ENCODE measurements around the gene WNT2B. TPM values are rescaled to one million over a fixed set of nuclear protein-coding genes. Genes with fewer than 3 reads are reported as not detected.

WNT2B gene
- total and polyA plus RNA-seq, 10 of the 15 experiments (the other 5 are each of a cell fraction or from before 2014, with no cell fraction given): 0.02 to 1.1 (median 0.14) TPM

GRCh38 chr1:112501810-112502641 lies 6.7 kb upstream of the WNT2B start (continued):
- TF ChIP-seq ZBTB4 (CRISPR knock-in tag; IDR thresholded peaks at IDR 0.05) (no peak), HDAC2 (IDR thresholded peaks at IDR 0.05) (no peak), ZNF274 (IDR thresholded peaks at IDR 0.05; ENCODE audit: insufficient read depth, insufficient read length) (no peak), CTCF (IDR thresholded peaks at IDR 0.05 in 2 of 3, conservative IDR thresholded peaks at IDR 0.05 in 1 of 3; ENCODE audit: control insufficient read depth in 2 of 3, extremely low read depth in 1 of 3, insufficient read depth in 1 of 3, low read depth in 3 of 3, low read length in 3 of 3) (peak; percentile 73 to 89 (median 77)), LARP7 (IDR thresholded peaks at IDR 0.05) (peak; percentile 51; the same call in 1 of the 2 replicates), MTA2 (IDR thresholded peaks at IDR 0.05; ENCODE audit: low read depth) (no peak), CBX5 (IDR thresholded peaks at IDR 0.05; ENCODE audit: low read depth) (no peak), STAT1 (conservative IDR thresholded peaks at IDR 0.05) (no peak), RAD21 (IDR thresholded peaks at IDR 0.05; ENCODE audit: insufficient read depth, low read depth, low read length) (peak; percentile 63), RELB (IDR thresholded peaks at IDR 0.05; ENCODE audit: low read depth) (0 out of 2 replicates have a peak, but pooled peaks have one; percentile 24), RAD51 (IDR thresholded peaks at IDR 0.05) (no peak), E4F1 (IDR thresholded peaks at IDR 0.05; ENCODE audit: borderline replicate concordance, partially characterized antibody) (no peak), SMAD1 (IDR thresholded peaks at IDR 0.05; ENCODE audit: low read depth, partially characterized antibody) (no peak), GABPA (IDR thresholded peaks at IDR 0.05; ENCODE audit: low read depth) (no peak), MEF2B (IDR thresholded peaks at IDR 0.05; ENCODE audit: partially characterized antibody, poor library complexity, severe bottlenecking) (no peak)
